GM19395 (cell line): ENCODE data around the gene ZNF576.
"Not testable (repeated sequence)": the region's sequence is repeated elsewhere in the genome, so short reads cannot be mapped to it uniquely, and the experiment has no call there.

Experiments
- ATAC-seq: cut with Tn5 transposase; IDR thresholded peaks from one replicate; pipeline ENCODE4 v1.9.1; 2021; ENCODE audit warnings: mild to moderate bottlenecking, moderate library complexity; ENCODE audit not compliant: unreplicated experiment

The ZNF576 gene

GRCh38 chr19:43623889-43624670 lies 27.7 kb downstream of the ZNF576 start:
- ATAC-seq = no peak

GRCh38 chr19:43624933-43625332 lies 28.5 kb downstream of the ZNF576 start:
- no peak for ATAC-seq

- no peak for ATAC-seq
These were observed 29.7 kb downstream of the ZNF576 start for GRCh38 chr19:43625918-43626579.

- no peak for ATAC-seq
These were observed 30.4 kb downstream of the ZNF576 start for GRCh38 chr19:43626838-43627237.

- no peak for ATAC-seq
These were observed 32.4 kb downstream of the ZNF576 start for GRCh38 chr19:43628646-43629326.

- ATAC-seq = no peak
These were observed 35.1 kb downstream of the ZNF576 start for GRCh38 chr19:43631491-43631890.

GRCh38 chr19:43633520-43633919 lies 37.1 kb downstream of the ZNF576 start:
- no peak for ATAC-seq

GRCh38 chr19:43634068-43634467 lies 37.7 kb downstream of the ZNF576 start:
- ATAC-seq = no peak

GRCh38 chr19:43634506-43634871 lies 38.1 kb downstream of the ZNF576 start:
- no peak for ATAC-seq

- no peak for ATAC-seq
These were observed 38.6 kb downstream of the ZNF576 start for GRCh38 chr19:43634872-43635560.

- not testable (repeated sequence) for ATAC-seq
These were observed 39.2 kb downstream of the ZNF576 start for GRCh38 chr19:43635561-43635940.

- no peak for ATAC-seq
These were observed 39.8 kb downstream of the ZNF576 start for GRCh38 chr19:43636121-43636683.

GRCh38 chr19:43638214-43638994 lies 42.0 kb downstream of the ZNF576 start:
- ATAC-seq = no peak

- no peak for ATAC-seq
These were observed 42.7 kb downstream of the ZNF576 start for GRCh38 chr19:43638995-43639518.

- no peak for ATAC-seq
These were observed 43.4 kb downstream of the ZNF576 start, which contains the start of gene CADM4 for GRCh38 chr19:43639519-43640423. Gene CADM4 (minus strand): TSS chr19:43639850. CDS start chr19:43639790, 60 bp downstream.

- no peak for ATAC-seq
These were observed 44.0 kb downstream of the ZNF576 start for GRCh38 chr19:43640424-43640757.

- no peak for ATAC-seq
These were observed 44.9 kb downstream of the ZNF576 start for GRCh38 chr19:43641333-43641732.

- no peak for ATAC-seq
These were observed 46.1 kb downstream of the ZNF576 start for GRCh38 chr19:43642531-43642930.

- no peak for ATAC-seq
These were observed 46.9 kb downstream of the ZNF576 start for GRCh38 chr19:43643326-43643725.
